Amniotic stem cell (primary cell): ENCODE data around the gene TPPP3.

Experiments
- DNase-seq: peaks from one replicate; lab custom pipeline; 2025; lab: John Stamatoyannopoulos, UW

The TPPP3 gene

DNA sequence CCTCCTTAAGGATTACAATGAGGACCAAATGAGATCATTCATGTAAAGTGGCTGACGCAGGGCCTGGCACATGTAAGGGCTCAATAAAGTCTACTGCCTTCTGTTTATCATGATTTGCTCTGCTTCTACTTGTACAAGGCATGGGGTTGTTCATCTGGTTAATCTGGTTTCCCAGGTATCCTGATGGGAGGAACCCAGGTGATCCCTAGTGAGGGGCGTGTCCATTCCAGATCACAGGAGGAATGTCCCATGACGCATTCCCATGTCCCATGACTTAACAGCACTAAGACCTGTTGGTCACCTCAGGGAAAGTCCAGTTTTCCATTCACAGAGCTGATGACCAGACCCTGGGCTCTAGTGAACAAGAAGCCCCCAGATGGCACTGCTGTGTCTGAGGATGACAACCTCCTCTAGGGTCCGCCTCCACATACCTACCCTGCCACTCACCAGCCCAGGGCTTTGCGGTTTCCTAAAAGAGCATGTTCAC lies 11.5 kb upstream of the TPPP3 start:
- no peak for DNase-seq

DNA sequence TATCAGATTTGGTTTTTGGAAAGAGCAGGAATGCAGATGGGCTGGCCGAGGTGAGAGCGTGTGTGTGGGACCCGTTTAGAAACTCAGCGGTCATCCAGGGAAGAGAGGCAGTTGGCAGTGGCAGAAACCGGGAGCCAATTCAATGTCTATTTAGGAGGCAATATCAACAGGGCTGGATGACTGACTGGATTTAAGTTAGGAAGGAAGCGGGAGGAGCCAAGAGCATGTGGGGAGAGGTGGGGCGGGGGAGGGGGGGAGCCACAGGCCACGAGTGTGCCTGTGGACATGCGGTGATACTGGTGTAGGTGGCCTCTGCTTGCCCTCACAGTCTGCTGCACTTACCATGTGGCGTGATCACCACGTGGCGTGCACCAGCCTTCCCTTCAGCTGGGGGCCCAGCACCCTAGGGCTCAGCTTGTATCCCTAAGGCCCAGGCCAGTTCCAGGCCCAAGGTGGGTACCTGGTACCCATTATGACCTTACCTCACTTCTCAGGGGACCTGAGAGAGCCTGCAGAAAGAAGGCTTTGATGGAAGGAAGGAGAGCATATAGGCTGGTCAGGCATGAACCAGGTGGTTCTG lies 10.8 kb upstream of the TPPP3 start:
- no peak for DNase-seq

DNA sequence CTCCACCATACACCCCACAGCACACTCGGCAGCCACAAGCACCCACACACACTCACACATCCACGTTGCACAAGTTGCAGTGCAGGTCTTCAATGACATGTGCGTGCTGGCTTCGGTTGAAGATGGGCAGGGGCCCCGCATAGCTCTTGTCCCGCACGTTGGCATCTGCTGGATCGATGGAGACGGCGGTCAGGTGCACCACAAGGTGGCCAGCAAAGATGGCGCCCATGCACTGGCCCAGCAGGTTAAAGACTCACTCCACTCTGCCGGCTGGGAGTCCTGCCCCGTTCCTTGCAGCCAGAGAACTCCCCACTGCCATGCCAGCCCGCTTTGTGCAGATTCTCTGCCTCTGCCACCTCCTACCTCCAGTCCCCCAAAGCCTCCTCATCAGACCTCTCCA lies 7.6 kb upstream of the TPPP3 start:
- DNase-seq: no peak

DNA sequence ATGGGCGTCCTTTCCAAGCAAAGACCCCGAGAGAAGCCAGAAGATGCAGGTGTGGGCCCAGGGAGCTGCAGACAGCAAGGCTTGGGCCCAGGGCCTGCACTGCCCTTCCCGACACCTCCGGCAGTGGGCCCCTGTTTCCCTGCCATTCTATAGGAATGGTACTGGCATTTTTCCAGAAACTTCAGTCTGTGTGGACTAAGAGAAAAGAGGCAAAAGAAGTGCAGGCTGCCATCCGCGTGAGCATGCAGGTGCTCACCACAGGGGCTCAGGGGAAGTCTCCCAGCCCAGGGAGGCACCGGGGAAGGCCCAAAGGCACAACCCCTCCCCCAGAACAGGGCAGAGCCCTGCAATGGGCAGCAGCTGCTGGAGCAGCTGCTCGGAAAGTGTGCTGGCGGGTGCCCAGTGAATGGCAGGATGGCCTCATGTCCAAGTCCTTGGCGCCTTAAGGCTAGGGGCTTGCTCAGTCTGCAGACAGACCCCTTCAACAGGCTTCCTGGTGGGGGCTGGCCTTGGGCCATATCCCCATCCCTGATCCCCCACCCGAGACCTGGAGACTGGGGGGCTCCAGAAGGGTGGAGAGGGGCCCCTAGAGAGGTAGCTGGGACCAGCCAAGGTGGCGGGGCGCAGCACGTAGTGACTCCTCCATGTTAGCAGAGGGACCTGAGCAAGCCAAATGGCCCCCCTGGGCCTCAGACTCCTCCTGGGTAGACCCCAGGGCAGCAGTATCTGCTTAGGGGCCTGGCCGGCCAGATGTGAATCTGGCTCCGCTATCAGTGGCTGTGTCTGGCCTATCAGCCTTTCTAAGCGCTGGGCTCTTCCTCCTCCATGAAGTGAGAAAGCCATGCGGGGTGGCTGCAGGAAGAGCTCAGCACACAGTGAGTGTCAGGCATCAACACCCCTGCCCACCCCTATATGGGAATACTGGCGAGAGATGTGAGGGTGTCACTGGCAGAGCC lies 6.7 kb upstream of the TPPP3 start:
- DNase-seq: no peak

DNA sequence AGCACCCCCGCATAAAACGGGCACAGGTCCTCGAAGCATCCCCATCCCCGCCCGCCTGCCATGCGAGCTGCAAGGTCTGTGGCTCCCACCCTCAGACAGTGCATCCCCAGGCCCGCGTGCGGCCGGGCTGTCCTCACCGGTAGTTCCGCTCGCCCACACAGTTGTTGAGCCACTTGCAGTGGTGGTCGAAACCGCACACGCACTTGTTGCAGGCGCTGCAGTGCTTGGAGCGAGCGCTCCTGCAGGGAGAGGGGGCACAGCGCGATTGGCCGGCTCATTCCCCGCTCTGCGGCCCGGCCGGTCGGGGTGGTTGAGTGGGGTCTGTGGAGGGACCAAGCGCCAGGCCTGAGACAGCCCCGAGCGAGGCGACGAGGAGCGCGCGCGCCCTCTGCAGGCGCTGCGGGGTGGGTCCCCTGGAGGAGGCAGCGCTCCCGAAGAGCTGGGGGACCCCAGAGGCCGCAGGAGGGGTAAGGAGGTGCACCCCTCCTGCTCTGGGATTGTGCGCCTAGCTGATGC lies 6.0 kb upstream of the TPPP3 start:
- DNase-seq: no peak

DNA sequence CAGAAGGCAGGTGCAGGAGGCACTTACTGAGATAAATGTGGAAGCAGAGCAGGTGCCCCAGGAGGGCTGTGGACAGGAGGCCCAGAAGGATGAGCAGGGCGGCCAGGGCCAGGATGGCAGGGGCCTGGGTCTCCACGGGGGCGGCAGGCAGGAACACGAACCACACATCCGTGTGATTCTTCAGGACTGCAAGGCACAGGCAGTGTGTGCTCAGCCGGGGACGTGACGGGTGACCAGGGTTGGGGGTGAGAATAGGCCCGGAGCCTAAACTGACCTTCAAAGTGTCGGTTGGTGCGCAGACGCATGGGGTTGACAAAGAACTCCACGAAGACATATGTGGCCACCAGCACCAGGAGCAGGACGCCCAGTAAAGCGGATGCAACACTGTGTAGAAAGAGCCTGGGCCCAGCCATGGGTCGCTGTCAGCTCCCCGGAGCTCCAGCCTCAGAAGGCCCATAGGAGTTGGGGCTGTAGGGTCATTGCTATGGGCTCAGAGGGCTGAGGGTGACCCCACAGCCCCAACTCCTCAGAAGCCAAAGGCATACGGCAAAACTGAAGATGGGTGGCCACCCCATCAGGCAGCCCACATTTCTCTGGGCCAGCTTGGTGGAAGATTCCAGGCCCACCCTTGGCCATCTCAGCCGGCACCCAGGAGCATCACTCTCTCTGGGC lies 5.4 kb upstream of the TPPP3 start:
- no peak for DNase-seq

DNA sequence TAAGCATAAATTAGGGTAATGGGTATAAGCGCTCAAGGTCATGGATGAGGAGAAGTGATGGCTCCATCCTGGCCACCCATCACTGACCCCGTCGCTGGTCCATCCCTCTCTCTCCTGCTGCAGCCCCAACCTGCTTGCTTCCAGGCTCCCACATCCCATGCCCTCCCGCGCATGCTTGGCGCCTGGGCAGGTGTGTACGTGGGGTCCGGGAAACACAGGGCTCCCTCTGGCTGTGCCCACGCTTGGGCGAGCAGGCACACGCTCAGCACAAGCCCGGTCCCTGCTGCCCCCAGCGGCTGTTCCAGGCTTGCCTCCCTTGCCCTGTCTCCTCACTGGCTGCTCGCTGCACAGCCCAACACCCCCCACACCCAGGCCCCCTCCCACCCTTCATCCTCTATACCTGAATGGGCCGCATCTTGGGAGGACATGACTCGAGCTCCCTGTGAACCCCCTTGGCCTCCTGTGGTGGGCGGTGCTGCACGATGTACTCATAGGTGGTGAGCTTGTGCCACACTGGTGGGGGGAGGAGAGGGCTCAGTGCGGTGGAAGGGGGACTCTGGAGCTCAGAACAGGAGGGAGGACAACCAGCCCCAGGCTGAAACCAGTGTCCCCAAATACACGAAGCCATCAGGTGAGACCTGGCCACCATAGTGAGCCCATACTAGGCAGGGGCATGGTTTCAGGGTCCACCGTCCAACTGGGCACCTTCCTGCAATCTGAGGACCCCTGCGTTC lies 4.7 kb upstream of the TPPP3 start:
- DNase-seq: no peak

DNA sequence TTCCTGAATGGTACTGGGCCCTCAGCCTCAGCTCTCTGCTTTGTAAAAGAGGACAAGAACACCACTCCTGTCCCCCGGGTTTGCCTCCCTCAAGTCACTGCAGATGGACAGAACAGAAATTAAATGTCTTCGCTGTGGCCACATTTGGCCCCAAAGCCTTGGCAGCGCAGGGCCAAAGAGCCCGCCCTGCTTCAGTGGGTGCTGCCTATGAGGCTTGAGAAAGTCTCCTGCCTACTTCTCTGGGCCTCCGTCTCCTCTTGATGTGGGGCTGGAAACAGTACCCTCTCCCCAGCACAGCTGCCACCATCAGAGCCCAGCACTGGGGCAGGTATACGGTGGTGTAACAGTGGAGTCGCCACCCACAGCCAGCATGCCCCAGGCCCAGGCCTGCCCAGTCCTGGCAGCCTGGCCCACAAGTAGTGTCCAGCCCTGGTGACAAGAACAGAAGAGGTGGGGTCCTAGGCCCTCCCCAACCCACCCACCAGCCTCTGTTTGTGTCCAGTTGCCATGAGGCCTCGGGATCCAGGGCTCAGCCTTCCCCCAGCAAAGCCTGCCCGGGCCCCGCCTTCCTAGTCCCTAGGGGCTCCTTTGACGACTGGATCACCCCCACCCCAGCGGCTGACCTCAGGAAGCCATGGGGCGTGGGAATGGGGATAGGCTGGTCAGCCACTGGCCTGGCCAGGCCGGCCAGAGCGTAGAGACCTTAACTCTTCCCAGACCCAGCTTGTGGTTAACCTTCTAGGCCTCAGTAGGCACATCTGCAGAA lies 3.9 kb upstream of the TPPP3 start:
- DNase-seq: no peak

DNA sequence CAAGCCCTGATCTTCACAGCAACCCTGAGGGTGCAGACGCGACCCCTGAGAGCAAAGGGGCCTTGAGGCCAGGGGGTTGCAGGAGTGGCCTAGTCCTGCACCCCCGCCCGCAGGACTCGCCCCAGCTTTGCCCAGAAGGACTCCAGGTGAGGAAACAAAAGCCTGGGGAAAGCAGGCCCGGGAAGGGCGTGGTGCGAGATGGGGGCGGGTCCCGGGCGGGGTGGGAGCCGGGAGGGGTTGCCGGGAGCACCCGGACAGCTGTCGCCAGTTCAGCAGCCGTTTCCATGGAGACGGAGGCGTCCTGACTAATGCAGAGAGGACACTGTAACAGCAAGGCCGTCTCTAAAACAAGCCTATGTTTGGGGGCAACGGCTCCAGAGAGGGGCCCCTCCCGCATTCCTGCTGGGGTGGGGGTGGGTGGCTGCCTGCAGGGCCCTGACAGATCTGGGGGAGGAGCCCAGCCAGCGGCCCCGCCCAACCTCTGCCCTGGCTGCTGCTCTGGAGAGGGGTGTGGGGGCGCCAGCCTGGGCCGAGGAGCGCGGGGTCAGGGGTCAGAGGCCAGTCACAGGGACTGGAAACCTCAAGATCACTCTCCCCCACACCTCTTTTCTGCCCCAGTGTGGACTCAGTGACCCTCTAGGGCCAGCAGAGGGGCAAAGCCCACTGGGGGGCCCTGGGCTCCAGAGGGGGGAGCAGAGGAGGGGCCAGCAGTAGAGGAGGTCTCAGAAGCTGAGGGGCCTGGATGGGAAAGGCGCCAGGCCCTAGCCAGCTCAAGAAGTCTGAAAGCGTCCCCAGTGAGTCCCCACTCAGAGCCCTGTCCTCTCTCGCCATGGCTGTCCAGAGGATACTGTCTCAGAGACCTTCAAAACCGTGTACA lies 3.1 kb upstream of the TPPP3 start:
- DNase-seq: no peak

DNA sequence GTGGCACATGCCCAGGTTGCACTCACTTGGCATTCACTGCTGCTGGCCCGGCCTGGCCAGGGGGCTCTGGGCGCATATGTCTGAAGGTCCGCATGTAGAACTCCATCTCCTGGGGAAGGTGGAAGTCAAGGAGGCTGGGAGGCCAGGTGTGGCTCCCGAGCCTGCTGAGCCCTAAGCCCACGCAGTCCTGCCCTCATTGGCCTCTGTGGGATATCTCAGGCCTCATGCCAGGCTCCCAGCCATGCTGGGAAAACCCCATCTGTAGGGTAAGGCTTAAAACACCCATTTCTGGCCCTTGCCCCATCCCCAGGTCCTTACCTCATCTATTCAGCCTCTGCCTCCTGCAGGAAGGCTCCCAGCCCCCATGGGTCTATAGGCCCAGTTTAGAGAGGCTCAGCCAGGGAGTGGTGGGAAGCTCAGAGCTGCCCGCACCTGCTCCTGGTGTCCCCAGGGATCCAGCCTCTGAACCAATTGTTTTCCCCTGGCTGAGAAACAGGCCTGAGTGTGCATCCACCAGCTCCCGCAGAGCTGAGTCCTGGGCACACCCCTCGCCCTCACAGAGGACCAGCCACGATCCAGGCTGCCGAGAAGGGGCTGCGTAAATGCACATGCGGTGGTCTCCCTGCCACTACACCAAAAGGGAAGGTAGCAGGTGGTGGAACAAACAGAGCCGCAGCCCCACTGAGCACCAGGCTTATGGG lies 2.3 kb upstream of the TPPP3 start:
- DNase-seq: no peak

DNA sequence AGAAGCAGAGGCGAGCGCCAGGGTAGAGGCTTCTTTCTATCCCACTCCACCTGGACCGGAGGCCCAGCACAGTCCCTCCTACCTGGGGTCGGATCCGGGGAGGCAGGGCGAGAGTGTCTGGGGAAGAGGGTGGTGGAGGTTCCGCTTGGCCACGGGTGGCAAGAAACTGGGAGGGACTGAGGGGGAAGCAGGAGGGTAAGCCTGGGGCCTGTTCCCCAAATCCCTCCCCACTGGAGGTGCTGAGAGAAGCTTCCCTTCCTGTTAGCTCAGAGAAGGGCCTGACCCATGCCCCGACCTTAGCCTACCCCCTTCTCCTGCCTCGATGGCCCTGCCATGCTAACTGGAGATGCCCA lies 1.8 kb upstream of the TPPP3 start:
- no peak for DNase-seq

DNA sequence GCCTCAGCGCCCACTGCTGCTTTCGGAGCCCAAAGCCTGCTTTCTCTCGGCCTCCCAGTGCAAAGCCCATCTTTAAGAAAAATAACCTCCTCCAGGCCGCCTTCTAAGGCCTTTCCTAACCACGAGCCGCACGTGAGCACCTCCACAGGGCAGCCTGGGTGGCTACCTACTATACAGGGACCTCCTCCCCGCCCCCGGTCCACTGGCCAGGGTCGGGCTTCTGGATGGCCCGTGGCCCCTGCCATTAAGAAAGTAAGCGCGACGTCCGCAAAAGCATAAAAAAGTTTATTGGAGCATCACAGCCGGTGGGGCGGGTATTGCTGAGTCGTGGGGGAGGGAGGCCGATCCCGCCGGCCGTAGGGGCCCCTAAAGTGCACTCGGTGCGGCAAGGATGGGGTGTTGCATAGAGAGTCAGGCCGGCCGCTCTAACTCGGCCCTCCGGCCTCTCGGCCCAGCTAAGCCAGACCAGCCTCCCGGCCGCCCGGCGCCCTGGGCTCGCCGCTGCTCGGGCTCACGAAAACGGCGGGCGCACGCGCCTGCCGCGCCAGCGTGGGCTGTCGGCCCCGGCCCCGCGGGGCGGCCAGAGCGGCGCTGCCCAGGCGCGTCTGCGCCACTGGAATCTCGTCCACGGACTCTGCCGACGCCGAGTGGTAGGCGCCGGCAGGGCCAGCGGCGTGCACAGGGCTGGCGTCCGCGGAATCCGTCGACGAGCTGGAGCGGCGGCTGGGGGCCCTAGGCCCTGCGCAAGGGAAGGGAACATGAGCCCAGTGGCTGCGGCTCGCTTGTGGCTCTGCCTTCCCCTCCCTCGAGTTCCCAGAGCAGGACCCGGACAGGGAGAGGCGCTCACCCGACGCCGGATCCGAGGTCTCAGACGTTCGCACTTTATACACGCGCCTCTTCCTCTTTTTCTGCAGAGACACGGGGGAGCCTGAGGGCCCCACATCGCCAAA lies 1.1 kb upstream of the TPPP3 start:
- DNase-seq: no peak

DNA sequence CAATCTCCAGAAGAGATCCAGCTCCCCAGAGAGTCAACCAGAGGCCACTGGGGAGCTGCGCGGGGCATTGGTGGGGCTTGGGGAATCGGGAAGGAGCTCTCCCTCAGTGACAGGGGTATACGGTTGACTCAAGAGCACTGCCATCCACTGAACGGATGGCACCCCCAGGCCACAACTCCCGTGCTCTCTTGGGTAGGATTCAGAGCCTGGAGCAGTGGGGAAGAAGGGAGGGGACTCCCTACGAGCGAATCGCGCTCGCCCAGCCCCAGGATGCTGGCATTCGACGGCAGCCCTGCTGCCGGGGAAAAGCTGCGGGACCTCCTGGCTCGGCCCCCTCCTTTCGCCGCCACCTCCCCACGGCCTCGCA lies 473 bp upstream of the TPPP3 start:
- DNase-seq: no peak

DNA sequence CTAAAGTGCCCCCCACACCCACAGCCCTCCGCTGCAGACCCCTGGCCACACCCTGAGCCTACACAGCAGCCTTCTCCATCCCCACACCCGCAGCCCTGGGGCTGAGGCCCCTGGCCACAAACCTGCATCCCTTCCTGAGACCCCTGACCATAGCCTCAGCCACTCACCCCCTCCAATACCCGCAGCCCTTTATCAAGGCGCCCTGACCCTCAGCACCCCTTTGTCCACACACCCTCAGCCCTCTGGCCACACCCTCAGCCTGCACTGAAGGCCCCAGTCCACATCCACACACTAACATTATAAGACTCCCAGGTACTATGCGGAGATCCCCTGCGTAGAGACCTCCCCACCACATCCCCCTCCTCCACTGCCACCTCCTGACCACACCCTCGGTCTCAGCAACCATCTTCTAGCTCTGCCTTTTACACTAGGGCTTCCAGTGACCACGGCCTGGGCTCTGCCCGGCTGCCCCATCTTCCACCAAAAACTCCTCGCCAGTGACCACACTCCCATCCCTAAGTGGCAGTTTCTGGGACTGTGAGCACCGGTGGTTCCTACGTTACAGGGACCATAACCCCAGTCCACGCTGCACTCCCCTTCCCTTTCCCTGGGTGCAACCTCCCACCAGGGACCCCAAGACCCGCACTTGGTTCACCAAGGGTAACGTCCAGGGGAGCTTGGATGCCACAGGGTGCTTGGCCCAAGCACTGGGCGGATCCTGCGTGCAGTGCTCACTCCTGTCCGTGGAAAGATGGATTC lies 818 bp downstream of the TPPP3 start:
- DNase-seq: no peak

DNA sequence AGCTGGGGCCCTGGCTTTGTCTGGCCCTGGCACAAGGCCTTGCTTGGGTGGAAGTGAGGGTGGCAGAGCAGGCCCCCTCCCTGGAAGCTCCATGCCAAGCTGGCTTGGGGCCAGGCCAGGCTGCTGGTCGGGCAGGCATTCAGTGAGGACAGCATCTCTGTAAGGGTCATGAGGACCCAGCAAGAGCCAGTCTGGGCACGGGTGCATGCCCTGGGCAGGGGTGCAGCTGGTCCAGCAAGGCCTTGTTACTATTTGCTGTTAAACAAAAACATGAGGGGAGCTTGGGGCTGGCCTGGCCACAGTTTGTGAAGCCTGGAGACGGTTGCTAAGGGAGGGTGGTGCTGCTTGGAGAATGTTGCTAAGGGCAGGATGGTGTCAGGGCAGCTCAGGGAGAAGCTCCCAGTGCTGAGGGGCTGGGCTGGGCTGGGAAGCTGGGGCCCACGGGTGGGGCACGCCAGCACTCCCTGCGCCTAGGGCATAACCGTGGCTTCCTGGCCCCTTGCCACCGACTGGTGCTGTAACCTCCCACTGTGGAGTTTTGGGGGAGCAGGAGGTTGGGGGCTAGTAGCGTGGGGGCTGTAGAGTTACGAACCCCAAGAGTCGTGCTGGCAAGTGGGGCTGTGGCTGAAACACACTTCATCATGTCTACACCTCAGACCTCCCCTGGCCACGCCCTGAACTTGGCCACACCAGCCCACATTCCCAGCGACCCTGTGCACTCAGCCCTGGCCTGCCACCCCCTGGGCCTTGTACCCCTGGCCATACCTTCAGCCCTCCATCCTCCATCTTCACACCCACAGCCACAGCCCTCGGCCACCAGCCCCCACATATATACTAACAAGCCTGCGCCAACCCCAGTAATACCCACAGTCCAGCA lies 1.6 kb downstream of the TPPP3 start:
- DNase-seq: no peak

DNA sequence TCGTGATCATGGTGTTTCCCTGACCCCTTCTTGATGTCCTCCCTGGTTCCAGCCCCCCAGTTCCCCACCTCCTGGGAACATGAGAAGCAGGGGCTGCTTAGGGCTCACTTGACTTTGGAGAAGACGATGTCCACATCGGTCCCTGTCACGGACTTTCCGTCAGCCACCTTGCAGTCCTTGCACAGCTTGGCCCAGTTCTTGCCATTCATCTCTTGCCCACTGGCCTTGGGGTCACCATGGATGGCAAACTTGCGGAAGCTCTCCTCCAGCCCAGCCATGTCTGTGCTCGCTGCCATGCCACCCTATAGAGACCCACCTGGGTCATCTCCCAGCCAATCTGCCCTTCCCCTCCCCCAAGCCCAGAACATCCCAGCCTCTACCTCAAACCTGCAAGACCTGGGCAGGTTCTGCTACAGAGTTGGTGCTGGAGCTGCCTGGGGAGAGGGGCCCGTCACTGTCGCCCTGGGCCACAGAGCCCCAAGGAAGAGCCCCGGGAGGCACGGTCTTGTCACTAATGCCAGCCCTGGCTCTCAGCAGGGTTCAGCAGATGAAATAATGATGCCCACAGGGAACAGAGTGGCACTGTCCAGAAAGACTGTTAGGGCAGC lies 2.4 kb downstream of the TPPP3 start:
- no peak for DNase-seq
